Prostate gland (tissue), 2 donors: ENCODE data around the gene ATP2A2.

Experiments used
- POLR2AphosphoS5 ChIP-seq: sonication (generic); formaldehyde crosslinking; IDR thresholded peaks from one replicate; pipeline ENCODE4 v1.6.1; 2017; ENCODE audit warnings: antibody characterized with exemption
- TF ChIP-seq, protein P1 (sequence below), 4 experiments: fragments of 200-600 bp in 2 of 4; fragments of 450-650 bp in 2 of 4; sonication (generic) in 2 of 4; IDR thresholded peaks; 1 replicate in 3 of 4; 2 replicates in 1 of 4; pipeline ENCODE4 v1.5.1; 2016 to 2019; ENCODE audit warnings: antibody characterized with exemption in 4 of 4, mild to moderate bottlenecking in 2 of 4, moderate library complexity in 2 of 4

DNA sequence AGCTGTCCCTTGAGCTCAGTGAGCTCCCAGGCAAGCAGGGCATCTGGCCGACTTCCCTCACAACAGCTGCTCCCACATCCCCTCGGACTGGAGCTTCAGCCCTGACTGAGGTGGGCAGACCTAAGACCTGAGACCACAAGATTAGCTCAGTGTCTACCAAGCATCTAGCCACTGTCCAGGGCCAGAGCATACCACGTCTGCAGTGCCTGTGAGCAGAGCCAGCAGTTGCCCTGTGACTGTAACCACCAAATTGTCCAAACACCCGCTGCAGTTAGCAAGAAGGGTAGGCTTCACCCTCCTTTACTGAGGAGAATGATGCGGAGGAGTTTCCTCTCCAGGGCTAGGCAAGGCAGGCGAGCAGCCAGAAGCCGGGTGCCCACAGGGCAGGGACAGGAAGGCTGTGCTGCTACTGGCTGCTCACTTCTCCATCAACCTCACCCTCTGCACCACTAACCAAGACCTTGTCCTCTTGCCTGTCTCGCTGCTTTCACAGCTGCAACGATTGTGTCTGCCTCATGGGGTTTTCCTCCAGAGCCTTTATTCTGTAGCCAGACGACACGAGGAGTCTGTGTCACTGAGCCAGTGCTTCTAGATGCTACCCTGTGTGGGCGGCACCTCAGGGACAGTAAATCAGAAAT, 68.6 kb downstream of the ATP2A2 start:
- TF ChIP-seq, protein P1, sequence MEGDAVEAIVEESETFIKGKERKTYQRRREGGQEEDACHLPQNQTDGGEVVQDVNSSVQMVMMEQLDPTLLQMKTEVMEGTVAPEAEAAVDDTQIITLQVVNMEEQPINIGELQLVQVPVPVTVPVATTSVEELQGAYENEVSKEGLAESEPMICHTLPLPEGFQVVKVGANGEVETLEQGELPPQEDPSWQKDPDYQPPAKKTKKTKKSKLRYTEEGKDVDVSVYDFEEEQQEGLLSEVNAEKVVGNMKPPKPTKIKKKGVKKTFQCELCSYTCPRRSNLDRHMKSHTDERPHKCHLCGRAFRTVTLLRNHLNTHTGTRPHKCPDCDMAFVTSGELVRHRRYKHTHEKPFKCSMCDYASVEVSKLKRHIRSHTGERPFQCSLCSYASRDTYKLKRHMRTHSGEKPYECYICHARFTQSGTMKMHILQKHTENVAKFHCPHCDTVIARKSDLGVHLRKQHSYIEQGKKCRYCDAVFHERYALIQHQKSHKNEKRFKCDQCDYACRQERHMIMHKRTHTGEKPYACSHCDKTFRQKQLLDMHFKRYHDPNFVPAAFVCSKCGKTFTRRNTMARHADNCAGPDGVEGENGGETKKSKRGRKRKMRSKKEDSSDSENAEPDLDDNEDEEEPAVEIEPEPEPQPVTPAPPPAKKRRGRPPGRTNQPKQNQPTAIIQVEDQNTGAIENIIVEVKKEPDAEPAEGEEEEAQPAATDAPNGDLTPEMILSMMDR (IDR thresholded peaks at IDR 0.05): no peak
- no peak for TF ChIP-seq POLR2AphosphoS5
